HG03139 (cell line): ENCODE measurements around the gene DIP2C.

Experiments used
- ATAC-seq: cut with Tn5 transposase; IDR thresholded peaks from one replicate; pipeline ENCODE4 v1.9.1; 2021; ENCODE audit not compliant: unreplicated experiment

The DIP2C gene, protein sequence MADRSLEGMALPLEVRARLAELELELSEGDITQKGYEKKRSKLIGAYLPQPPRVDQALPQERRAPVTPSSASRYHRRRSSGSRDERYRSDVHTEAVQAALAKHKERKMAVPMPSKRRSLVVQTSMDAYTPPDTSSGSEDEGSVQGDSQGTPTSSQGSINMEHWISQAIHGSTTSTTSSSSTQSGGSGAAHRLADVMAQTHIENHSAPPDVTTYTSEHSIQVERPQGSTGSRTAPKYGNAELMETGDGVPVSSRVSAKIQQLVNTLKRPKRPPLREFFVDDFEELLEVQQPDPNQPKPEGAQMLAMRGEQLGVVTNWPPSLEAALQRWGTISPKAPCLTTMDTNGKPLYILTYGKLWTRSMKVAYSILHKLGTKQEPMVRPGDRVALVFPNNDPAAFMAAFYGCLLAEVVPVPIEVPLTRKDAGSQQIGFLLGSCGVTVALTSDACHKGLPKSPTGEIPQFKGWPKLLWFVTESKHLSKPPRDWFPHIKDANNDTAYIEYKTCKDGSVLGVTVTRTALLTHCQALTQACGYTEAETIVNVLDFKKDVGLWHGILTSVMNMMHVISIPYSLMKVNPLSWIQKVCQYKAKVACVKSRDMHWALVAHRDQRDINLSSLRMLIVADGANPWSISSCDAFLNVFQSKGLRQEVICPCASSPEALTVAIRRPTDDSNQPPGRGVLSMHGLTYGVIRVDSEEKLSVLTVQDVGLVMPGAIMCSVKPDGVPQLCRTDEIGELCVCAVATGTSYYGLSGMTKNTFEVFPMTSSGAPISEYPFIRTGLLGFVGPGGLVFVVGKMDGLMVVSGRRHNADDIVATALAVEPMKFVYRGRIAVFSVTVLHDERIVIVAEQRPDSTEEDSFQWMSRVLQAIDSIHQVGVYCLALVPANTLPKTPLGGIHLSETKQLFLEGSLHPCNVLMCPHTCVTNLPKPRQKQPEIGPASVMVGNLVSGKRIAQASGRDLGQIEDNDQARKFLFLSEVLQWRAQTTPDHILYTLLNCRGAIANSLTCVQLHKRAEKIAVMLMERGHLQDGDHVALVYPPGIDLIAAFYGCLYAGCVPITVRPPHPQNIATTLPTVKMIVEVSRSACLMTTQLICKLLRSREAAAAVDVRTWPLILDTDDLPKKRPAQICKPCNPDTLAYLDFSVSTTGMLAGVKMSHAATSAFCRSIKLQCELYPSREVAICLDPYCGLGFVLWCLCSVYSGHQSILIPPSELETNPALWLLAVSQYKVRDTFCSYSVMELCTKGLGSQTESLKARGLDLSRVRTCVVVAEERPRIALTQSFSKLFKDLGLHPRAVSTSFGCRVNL (N-terminal part only)

DNA sequence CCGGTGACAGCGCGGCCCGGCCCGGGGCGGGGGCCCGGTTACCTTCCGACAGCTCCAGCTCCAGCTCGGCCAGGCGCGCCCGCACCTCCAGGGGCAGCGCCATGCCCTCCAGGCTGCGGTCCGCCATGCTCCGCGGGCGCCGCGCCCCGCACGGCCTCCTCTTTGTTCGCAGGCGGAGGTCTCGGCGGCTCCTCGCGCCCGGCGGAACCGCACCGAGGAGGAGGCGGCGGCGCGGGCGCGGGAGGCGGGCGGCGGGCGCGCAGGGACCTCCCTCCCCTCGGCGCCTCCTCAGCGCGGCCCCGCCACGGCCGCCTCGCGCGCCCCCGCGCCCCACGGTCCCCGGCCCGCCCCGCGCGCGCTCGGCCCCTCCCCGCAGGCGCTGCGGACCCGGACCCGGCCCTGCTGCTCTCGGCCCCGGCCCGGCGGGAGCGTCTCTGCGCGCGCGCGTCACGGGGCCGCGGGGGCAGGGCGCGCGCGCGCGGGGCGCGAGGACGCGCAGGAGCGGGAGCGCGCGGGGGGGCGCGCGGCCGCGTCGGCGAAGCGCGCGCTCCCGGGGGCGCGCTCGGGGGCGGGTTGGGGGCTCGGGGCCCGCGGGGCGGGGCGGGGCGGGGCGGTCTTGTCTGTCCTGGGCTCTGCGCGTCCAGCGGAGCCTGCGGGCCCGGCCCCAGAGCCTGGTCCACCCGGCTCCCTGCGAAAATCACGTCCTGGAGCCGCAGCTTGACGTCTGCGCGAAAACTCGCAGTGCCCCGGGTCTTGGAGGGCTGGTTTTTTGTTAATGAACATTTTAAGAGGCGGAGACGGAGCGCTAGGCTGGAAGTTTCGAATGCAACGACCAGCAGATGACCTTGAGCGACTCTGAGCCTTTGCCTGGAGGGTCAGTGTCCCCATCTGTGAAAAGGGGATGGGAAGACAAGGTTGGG is at the start of gene DIP2C:
DIP2C (minus strand) TSS at position 217 of the 920 bp plus-strand sequence; CDS start at position 127, 90 bp downstream.
- ATAC-seq: no peak

DNA sequence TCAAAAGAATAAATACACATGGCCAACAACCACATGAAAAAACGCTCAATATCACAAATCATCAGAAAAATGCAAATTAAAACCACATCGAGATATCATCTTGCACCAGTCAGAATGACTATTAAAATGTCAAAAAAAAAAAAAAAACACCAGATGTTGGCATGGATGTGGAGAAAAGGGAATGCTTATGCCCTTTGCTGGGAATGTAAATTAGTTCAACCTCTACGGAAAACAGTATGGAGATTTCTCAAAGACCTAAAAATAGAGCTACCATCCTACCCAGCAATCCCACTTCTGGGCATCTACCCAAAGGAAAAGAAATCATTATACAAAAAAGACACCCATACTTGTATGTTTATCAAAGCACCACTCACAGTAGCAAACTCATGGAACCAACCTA is 45.0 kb upstream of the DIP2C start:
- ATAC-seq: no peak

DNA sequence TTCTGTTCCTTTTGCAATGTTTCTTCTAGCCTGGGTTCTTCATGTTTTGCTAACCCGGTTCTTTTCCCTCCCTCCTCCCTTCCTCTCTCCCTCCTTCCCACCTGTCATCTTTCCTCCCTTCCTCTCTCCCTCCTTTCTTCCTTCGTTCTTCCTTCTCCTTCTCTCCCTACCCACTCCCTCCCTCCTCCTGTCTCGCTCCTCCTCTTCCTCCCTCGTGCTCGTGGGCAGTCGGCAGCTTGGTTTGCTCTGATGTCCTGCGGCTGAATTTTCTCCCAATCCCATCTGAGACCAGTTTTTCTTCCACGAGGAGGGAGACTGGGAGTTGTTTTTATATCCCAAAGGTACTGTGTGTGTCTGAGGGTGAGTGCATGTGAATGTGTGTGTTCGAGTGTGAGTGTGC is 43.6 kb upstream of the DIP2C start:
- no peak for ATAC-seq

DNA sequence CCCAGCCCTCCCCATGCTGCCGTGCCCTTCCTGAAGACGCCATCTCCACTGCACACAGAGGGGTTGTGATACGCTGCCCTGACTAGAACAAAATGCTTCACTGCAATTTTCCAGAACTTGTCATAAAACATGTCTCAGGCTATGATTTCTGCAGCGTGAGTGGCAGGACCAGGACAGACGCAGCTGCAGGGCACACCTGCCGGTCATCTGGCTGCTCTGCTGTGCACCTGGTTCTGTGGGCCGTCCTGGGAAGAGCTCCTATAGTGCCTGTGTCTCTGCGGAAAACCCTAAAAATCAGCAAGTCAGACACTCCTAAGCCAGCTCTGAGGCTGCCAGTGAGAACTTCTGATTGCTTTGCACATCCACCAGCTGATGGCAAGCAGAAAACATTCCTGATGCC is 39.7 kb upstream of the DIP2C start:
- ATAC-seq: no peak

DNA sequence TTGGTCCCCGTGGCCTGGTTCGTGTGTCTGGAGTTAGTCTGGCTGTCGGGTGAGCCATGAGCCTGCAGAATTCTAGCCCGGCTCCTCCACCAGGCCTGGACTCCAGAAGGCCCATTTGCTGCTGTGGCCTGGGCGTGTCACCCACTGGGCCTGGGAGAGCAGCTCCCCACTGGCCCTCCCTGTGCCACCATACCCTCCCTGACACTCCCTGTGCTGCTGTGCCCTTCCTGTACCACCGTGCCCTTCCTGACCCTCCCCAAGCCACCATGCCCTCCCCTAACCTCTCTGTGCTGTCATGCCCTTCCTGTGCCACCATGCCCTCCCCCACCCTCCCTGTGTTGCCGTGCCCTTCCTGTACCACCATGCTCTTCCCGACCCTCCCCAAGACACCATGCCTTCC is 39.1 kb upstream of the DIP2C start:
- ATAC-seq: no peak

DNA sequence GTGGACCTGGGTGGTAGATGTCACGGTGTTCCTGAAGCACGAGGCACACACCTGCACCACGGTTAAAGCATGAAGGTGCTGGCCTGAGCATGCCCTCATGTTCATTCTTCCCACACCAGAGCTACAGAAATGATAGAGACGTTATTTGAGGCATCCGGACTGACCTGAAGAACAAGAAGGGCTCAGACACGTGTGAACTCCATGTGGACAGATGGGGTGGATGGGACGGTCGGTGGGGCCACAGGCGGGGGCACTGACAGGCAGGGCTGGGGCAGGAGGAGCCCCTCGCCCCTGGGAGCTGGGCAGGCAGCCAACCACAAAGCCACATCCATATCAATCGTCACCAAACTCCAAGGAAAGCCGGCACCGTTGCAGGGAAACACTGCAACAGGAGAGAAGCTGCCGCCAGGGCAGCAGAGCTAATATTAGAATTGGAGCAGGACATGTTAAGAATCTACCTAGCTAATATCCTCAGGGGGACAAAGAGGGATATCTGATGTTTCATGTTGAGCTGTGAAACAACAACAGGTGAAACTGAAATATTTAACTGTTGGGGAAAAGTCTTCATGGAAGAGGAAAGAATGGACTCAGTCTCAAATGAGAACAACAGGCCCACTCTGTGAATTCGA is 37.8 kb upstream of the DIP2C start:
- ATAC-seq: no peak

DNA sequence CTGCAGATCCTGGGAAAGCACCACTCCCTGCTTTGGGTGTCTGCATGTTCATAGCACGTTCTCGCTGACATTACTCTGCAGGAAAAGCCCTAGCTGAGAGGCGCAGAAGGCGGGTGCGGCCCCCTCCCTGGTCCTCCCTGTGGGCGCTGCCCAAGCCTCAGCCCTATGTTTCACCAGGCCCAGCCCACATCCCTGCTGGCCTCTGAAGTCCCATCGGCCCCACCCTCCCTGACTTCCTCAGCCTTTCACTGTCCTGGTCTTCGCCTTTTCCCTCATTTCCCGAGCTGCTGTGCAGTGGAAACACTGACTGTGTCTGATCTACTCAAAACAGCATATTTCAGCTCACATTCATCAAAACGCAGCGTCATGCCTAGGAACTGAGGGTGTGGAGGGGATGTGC is 36.3 kb upstream of the DIP2C start:
- ATAC-seq: no peak

DNA sequence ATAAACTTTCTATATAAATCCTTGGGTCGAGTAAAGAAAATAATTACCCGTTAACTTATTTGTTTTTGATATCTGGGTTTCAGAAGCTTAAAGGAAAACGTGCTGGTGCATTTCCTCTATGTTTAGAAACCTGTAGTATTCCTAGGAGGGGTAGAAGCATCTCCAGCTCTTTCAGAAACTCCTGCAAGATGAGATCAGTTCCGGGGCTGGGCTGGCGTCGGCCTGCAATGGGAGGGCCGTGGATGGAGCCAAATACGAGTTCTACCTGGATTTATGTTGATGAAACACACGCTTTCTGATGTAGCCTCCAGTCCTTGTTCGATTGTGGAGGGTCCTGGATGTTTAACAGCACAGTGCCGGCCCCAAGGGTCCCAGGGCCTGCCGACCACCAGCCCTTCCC is 35.8 kb upstream of the DIP2C start:
- ATAC-seq: no peak

DNA sequence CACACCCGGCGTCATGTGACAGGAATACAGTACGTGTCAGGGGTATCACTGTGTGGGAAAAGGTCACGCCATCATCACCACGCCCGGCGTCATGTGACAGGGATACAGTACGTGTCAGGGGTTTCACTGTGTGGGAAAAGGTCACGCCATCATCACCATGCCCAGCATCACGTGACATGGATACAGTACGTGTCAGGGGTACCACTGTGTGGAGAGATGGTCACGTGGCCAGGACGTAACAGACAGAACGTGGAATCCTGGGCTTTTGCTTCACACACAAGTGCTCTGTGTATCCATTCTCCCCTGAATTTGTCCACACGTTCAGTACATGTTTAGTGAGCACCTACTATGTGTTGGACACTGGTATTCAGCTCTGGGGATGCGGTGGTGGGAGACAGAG is 34.5 kb upstream of the DIP2C start:
- no peak for ATAC-seq

DNA sequence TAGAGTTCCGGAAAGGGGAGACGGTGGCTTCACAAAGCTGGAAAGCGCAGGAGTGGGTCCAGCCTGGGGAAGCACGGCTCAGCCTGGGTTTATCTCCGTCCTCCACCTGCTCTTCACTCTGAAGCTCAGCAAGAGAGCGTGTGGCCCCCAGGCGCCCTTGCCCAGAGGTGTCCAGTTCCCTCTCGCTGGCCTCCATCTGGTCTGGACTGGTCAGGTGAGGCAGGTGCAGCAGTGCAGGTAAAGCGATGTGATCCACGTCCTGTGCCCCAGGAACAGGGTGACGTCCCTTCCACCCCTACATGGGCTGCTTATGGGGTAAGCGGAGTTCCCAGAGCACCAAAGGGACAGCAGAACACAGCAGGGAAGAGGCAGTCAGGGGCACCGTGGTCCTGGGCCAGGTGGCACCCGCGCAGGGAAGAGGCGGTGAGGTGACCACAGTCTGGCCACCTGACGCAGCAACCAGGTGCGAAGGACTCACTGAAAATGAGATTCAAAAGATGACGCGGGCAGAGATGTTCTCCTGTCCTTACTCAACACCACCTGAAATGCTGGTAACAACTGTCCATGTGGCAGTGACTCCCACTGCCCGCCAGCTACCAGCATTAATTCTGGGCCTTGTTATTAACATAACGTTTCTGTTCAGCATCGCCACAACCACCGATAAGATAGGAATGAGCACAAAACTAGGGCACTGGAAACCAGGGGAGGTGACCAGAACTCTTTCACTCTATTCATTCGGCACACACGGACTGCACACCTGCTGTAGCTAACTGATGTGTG is 33.0 kb upstream of the DIP2C start:
- no peak for ATAC-seq

DNA sequence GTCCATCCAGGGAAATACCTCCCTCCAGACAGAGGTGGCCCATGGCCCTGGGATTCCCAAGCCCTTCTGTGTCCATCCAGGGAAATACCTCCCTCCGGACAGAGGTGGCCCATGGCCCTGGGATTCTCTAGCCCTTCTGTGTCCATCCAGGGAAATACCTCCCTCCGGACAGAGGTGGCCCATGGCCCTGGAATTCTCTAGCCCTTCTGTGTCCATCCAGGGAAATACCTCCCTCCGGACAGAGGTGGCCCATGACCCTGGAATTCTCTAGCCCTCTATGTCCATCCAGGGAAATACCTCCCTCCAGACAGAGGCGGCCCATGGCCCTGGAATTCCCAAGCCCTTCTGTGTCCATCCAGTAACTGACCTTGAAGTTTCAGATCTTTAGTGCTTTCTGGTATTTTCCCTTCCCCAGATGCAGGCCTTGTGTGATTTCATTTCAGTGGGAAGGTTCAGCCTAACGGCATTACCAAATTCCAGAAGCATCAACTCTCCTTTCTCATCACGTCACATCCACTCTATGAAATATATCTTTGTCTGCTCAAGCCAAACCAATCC is 28.8 kb upstream of the DIP2C start:
- ATAC-seq: no peak

DNA sequence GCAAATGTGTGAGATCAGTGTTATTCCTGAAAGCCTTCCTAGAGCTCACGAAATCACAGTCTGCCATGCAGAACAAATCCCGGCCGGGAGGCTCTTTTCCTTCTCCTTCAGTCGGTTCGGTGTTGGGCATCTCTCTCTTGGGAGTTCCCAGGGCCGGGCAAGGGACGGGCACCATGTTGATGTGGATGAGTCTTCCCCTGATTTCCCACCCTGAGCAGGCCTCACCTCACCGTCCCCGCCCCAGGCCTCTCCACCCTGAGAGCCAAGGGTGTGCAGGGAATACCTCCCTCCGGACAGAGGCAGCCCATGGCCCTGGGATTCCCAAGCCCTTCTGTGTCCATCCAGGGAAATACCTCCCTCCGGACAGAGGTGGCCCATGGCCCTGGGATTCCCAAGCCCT is 28.0 kb upstream of the DIP2C start:
- no peak for ATAC-seq

DNA sequence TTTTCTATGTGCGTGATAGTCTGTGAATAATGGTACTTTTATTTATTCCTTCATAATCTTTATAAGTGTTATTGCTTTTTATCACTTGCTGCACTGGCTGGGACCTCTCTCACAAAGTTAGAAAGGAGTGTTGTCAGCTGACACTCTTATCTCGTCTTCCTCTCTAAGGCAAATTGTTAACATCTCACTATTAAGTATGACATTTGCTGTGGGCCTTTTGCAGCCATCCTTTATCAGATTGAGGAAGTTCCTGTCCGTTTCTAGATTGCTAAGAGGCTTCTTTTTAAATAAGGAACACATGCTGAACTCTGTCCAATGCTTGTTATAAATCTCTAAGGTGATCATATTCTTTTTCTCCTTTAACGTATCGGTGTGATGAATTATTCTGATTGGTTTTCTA is 27.4 kb upstream of the DIP2C start:
- ATAC-seq: no peak

DNA sequence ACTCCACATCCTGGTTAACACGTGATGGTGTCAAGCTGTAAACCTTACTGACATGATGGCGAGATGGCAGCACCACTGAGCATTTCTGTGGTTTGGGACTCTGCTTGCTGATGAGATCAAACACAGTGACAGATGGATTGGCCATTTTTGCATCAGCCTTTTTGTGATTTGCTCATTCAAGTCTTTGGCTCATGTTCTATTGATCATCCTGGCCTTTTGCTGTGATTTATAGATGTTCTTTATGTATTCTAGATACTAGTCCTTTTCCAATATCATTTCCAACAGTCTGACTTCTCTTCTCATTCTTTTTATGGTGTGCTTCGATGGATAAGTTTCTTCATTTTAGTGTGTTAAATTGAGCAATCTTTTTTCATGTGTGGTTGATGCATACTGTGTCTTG is 24.7 kb upstream of the DIP2C start:
- no peak for ATAC-seq

DNA sequence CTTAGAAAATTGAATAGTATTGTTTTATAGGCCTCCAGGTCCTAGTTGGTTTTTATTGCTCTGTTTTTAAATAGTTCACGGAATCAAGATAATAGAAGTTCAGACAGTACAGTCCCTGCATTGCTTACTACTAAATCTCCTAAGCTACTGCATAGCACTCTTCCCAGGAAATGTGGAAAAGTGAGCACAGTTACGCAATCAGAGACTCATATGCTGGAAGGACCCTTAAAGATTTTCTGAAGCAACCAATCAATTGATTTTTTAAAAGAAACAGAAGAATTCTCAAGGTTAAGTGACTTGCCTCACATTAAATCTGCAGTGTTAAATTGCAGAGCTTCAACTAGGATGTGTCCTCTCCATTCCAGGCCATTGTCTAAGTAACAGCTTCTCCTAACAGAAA is 23.1 kb upstream of the DIP2C start:
- no peak for ATAC-seq

DNA sequence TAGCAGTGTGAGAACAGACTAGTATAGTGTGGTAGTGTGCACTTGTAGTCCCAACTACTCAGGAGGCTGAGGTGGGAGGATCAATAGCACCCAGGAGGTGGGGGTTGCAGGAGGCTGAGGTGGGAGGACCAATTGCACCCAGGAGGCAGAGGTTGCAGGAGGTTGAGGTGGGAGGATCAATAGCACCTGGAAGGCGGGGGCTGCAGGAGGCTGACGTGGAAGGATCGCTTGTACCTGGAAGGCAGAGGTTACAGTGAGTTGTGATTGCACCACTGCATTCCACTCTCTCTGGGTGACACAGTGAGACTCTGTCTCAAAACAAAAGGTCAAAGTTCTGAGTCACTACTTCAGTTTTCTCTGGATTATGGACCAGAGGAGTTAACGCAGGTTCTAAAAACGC is 22.6 kb upstream of the DIP2C start:
- no peak for ATAC-seq

DNA sequence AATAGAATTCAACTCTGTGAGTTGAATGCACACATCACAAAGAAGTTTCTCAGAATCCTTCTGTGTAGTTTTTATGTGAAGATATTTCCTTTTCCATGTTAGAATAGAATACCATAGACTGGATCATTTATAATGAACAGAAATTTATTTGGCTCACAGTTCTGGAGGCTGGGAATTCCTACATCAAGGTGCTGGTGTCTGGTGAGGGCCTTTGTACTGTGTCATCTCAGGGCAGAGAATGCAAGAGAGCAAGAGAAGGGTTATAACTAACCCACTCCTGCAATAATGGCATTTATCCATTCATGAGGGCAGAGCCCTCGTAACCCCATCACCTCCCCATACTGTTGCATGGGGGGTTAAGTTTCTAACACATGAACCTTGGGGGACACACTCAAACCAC is 18.4 kb upstream of the DIP2C start:
- no peak for ATAC-seq

DNA sequence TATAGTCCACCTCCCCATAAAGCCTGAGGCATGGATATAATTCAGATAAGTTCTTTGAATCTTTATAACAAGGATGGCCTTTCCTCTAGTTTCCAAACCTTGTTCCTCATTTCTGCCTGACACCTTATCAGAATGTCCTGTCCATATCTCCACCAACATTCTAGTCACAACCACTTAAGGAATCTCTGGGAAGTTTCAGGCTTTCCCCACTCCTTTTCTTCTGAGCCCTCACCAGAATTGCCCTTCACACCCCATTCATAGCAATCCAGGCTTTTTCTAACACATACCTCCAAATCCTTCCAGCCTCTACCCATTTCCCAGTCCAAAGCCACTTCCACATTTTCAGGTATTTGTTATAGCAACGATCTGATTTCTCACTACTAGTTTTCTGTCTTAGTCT is 18.0 kb upstream of the DIP2C start:
- no peak for ATAC-seq

DNA sequence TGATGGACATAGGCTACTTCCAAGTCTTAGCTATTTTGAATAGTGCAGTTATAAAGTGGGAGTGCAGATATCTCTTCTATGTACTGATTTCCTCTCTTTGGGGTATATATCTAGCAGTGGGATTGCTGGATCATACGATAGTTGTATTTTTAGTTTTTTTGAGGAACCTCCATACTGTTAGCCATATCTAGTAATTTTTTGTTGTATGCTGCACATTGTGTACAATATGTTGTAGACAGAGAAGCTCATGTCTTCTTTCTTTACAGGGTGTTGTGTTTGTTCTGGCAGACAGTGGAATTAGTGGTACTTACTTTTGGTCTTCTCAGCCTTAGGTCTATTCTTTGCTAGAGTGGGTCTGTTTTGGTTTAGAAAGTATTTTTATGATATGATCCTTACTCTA is 13.7 kb upstream of the DIP2C start:
- ATAC-seq: no peak
